GM20000 (cell line): Measurements from ENCODE around the gene CABYR.
"Not testable (repeated sequence)": the region's sequence is repeated elsewhere in the genome, so short reads cannot be mapped to it uniquely, and the experiment has no call there.

Experiments
- DNase-seq: peaks from one replicate; pipeline ENCODE4 v3.0.0; 2012; ENCODE audit warnings: low spot score
- TF ChIP-seq, protein P1 (sequence below): IDR thresholded peaks from 2 replicates; pipeline ENCODE4 v1.5.1; 2012; ENCODE audit warnings: mild to moderate bottlenecking, control low read depth; ENCODE audit errors: extremely low read depth, missing control alignments

The CABYR gene

DNA sequence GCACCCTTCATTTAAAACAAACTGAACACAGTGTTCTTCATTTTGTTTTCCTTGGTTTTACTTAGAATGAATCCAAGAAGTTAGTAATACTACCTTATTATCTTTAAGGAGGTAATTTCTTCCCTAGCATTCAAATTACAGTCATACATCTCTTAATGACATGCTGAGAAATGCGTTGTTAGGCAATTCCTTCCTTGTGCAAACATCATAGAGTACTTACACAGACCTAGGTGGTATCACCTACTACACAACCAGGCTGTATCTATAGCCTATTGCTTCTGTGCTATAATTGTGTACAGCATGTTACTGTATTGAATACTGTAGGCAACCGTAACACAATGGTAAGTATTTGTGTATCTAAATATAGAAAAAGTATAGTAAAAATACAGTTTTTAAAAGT lies 8.4 kb upstream of the CABYR start:
- no peak for DNase-seq
- TF ChIP-seq, protein P1, sequence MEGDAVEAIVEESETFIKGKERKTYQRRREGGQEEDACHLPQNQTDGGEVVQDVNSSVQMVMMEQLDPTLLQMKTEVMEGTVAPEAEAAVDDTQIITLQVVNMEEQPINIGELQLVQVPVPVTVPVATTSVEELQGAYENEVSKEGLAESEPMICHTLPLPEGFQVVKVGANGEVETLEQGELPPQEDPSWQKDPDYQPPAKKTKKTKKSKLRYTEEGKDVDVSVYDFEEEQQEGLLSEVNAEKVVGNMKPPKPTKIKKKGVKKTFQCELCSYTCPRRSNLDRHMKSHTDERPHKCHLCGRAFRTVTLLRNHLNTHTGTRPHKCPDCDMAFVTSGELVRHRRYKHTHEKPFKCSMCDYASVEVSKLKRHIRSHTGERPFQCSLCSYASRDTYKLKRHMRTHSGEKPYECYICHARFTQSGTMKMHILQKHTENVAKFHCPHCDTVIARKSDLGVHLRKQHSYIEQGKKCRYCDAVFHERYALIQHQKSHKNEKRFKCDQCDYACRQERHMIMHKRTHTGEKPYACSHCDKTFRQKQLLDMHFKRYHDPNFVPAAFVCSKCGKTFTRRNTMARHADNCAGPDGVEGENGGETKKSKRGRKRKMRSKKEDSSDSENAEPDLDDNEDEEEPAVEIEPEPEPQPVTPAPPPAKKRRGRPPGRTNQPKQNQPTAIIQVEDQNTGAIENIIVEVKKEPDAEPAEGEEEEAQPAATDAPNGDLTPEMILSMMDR: no peak

DNA sequence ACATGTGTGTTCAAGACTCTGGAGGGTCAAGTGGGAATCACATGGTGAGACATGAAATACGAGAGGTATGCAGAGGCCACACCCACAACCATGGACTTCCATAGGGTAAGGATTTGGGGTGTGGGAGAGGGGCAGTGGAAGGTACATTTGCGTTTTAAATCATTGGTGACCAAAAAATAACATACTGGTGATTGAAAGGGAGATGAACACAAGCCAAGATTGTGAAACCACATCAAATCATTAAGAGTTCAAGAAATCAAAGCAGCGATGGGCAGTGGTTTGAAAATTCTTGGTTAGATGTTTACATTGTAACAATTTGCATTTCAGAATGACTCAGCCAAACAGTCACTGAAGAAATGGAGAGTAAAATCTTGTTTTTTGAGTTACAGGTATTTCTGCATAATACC lies 1.9 kb upstream of the CABYR start:
- TF ChIP-seq, protein P1: no peak
- DNase-seq: no peak

DNA sequence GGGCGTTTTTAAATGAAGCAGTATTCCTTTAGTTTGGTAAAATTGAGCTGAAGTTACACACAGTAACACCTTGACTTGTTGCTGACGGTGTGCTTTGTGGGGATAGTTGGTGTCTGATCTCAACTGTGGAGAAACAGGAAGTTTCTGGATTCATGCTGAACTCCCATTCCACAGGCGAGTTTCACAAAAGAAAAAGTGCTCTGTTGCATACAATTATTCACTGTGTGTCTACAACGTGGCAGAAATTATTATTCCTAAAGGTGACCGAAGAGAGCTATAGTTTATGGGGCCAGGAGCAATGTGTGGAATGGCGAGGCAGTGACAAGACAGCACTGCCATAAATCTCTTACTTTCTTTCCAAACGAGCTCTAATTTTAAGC lies 463 bp upstream of the CABYR start:
- no peak for DNase-seq
- TF ChIP-seq, protein P1: no peak

DNA sequence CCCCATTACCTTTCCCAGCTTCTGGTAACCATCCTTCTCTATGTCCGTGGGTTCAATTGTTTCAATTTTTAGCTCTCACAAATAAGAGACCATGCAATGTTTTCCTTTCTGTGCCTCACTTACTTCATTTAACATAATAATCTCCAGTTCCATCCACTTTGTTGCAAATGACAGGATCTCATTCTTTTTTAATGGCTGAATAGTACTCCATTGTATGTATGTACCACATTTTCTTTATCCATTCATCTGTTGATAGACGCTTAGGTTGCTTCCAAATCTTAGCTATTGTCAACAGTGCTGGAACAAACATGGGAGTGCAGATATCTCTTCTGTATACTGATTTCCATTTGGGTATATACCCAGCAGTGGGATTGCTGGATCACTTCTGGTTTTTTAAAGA lies 1.8 kb downstream of the CABYR start:
- no peak for DNase-seq
- TF ChIP-seq, protein P1: no peak

DNA sequence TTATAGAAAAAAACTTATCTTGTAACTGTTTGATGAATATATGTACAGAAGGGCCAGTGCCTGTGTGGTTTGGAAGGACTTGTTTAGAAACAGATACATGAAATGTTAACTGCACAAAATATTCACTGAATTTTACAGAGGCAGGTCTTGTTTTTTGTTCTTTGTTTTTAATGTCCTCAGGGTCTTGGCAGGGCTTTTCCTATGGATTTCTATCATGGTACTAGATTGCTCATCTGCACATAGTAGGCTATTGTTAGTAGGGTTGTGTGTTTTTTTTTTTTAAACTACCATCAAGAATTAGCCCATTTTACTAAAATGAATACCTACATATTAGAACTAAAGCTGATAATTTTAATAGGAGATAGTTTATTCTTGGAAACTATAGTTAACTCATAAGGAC lies 3.5 kb downstream of the CABYR start:
- DNase-seq: no peak
- TF ChIP-seq, protein P1: no peak

DNA sequence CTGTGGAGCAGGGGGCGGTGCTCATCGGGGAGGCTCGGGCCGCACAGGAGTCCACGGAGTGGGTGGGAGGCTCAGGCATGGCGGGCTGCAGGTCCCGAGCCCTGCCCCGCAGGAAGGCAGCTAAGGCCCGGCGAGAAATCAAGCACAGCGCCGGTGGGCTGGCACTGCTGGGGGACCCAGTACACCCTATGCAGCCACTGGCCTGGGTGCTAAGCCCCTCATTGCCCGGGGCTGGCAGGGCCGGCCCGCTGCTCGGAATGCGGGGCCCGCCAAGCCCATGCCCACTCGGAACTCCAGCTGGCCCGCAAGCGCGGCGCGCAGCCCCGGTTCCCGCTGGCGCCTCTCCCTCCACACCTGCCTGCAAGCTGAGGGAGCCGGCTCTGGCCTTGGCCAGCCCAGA lies 10.7 kb downstream of the CABYR start:
- DNase-seq: not testable (repeated sequence)

DNA sequence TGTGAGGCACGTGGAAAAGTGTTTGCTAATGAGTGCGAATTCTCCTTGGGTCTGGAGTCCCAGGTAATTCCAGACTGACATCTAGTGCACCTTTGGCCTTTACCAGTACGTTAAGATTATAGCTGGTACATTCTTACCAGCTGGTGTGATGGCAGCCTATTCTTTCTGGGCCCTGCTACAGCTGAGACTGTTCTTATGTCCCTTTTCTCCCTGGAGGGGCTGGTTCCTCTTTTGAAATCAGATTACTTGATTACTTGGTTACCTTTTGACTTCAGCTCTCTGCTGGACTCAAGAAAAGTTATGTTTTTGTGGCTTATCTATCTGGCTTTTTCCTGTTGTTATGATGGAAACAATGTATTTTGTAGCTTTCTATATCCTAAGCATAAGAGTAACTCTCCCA lies 14.5 kb downstream of the CABYR start:
- DNase-seq: peak; percentile 41
- TF ChIP-seq, protein P1: no peak

DNA sequence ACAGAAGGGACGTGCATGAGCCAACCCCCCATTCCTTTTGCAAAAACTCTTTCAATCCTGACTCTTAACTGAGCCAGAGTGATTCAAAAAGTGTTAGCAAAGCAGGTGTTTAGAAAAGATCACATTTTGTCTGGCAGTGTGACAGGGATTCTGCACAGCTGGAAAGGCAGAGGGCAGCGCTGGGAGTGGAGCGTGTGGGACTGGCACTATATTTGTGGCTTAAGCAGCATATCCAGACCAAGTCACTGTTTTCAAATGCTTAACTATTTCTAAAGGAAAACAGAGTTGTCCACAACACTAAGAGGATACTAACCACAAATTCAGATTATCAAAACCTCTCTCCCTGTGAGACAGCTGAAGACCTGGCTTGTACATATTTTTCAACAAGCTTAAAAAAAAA lies 19.0 kb downstream of the CABYR start:
- TF ChIP-seq, protein P1: no peak
- DNase-seq: no peak
